ENCODE results near the gene ATP1B1. TPM values are rescaled to one million over a fixed set of nuclear protein-coding genes. Genes with fewer than 3 reads are reported as not detected.

Gene ATP1B1
- total and polyA plus RNA-seq, 2 of the 13 experiments (the other 11 are each of a cell fraction or from before 2014, with no cell fraction given): 134 to 135 TPM

- no peak for TF ChIP-seq ZNF318 (CRISPR knock-in tag; IDR thresholded peaks at IDR 0.05)
- TF ChIP-seq CCAR2 (optimal IDR thresholded peaks at IDR 0.05; ENCODE audit: low read depth, low read length): no peak
- no peak for TF ChIP-seq SCMH1 (CRISPR knock-in tag; IDR thresholded peaks at IDR 0.05; ENCODE audit: borderline replicate concordance)
- no peak for TF ChIP-seq SOX13 (IDR thresholded peaks at IDR 0.05)
- TF ChIP-seq SOX13 (CRISPR knock-in tag; conservative IDR thresholded peaks at IDR 0.05 in 1 of 2, IDR thresholded peaks at IDR 0.05 in 1 of 2): 0 out of 4 replicates have a peak, but pooled peaks of 1 of the 2 experiments have one; percentile 64
- TF ChIP-seq ZNF768 (CRISPR knock-in tag; IDR thresholded peaks at IDR 0.05): no peak; the same call in 1 of the 2 replicates
- no peak for TF ChIP-seq BRF2 (CRISPR knock-in tag; IDR thresholded peaks at IDR 0.05)
- TF ChIP-seq NFAT5 (CRISPR knock-in tag; IDR thresholded peaks at IDR 0.05): no peak
- no peak for TF ChIP-seq ATRX (CRISPR knock-in tag; IDR thresholded peaks at IDR 0.05; ENCODE audit: borderline replicate concordance)
- no peak for TF ChIP-seq NBN (conservative IDR thresholded peaks at IDR 0.05)
- no peak for TF ChIP-seq ZNF616 (CRISPR knock-in tag; IDR thresholded peaks at IDR 0.05; ENCODE audit: low read depth)
- TF ChIP-seq BORCS8-MEF2B (CRISPR knock-in tag; IDR thresholded peaks at IDR 0.05): peak; percentile 53; the same call in 1 of the 2 replicates
- TF ChIP-seq PHF20 (CRISPR knock-in tag; IDR thresholded peaks at IDR 0.05): 0 out of 2 replicates have a peak, but pooled peaks have one; percentile 8
- peak; percentile 45; the same call in 1 of the 2 replicates for TF ChIP-seq ETV6 (CRISPR knock-in tag; conservative IDR thresholded peaks at IDR 0.05)
Measured at GRCh38 chr1:169106095-169106920, at the start of gene ATP1B1 (continued).
